Prostate gland (tissue), 2 donors: Measurements from ENCODE around the gene PRDM16. TPM values are rescaled to one million over a fixed set of nuclear protein-coding genes. Genes with fewer than 3 reads are reported as not detected.

ENCODE experiments used
- microRNA-seq: library from miRNA; unstranded; fragments of <30 nt; microRNA quantifications from one replicate; pipeline ENCODE4, GENCODE V29; 2016
- total RNA-seq, 2 donors: library from RNA; depleted of rRNA; stranded (reverse); fragments of >200 nt; gene quantifications; one replicate each; pipeline ENCODE4 v1.1.0, GENCODE V29; 2016

The PRDM16 gene
- total RNA-seq, 2 donors from 2014 or later = 0.23 to 6.5 TPM

Small RNA genes lying within 50 kb of the gene (microRNA-seq; reads per million reads assigned to microRNA genes)
- not detected for gene MIR4251

Other genes starting within 250 kb of the PRDM16 start
- gene ACTRT2, start 47.7 kb upstream of the PRDM16 start, total RNA-seq = 1 to 10 TPM in 1 of 2 donors, not detected in 1; 7.2 TPM